ENCODE measurements around the gene DMRTA2. TPM values are rescaled to one million over a fixed set of nuclear protein-coding genes. Genes with fewer than 3 reads are reported as not detected.

DMRTA2 gene
- total RNA-seq, 1 experiment from 2014 or later = not detected

GRCh38 chr1:50419192-50419906, 3.9 kb downstream of the DMRTA2 start:
- Histone ChIP-seq H3K27ac (ENCODE audit: low read length) (no peak overlapping the region), H3K9me3 (ENCODE audit: control insufficient read depth, insufficient read depth, low read depth, low read length) (no peaks in the 10 kb centered on the region), H3K36me3 (ENCODE audit: control insufficient read depth, insufficient read depth, low read length) (no peaks in the 10 kb centered on the region), H3K4me1 (ENCODE audit: control insufficient read depth, insufficient read depth, low read length) (no peaks in the 10 kb centered on the region), H3K4me3 (ENCODE audit: low read depth in 2 of 2, low read length in 2 of 2) (no peak overlapping the region), H3K27me3 (ENCODE audit: control insufficient read depth, insufficient read depth, low read length) (no peaks in the 10 kb centered on the region; the same call in 1 of the 2 replicates)
- ATAC-seq (0 out of 2 replicates have a peak, but pooled peaks have one; percentile 14), DNase-seq (ENCODE audit: low read depth, low spot score) (no peak)
- no TSS peak for BruUV-seq (replicated peaks)
- in situ Hi-C loops (cut with HindIII; ENCODE audit: low pct_unique_long_range_greater_than_20kb, low sequenced_read_pairs) = no loop called here
- TF ChIP-seq POLR2AphosphoS5 (IDR thresholded peaks at IDR 0.05; ENCODE audit: low read depth, low read length) (no peak), SIN3A (IDR thresholded peaks at IDR 0.05; ENCODE audit: borderline replicate concordance, insufficient read depth, low read depth, low read length) (no peak), TCF7L2 (IDR thresholded peaks at IDR 0.05; ENCODE audit: low read depth, low read length) (no peak)
- TF ChIP-seq, protein P1, sequence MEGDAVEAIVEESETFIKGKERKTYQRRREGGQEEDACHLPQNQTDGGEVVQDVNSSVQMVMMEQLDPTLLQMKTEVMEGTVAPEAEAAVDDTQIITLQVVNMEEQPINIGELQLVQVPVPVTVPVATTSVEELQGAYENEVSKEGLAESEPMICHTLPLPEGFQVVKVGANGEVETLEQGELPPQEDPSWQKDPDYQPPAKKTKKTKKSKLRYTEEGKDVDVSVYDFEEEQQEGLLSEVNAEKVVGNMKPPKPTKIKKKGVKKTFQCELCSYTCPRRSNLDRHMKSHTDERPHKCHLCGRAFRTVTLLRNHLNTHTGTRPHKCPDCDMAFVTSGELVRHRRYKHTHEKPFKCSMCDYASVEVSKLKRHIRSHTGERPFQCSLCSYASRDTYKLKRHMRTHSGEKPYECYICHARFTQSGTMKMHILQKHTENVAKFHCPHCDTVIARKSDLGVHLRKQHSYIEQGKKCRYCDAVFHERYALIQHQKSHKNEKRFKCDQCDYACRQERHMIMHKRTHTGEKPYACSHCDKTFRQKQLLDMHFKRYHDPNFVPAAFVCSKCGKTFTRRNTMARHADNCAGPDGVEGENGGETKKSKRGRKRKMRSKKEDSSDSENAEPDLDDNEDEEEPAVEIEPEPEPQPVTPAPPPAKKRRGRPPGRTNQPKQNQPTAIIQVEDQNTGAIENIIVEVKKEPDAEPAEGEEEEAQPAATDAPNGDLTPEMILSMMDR (IDR thresholded peaks at IDR 0.05) = no peak
- TF ChIP-seq, protein P2, sequence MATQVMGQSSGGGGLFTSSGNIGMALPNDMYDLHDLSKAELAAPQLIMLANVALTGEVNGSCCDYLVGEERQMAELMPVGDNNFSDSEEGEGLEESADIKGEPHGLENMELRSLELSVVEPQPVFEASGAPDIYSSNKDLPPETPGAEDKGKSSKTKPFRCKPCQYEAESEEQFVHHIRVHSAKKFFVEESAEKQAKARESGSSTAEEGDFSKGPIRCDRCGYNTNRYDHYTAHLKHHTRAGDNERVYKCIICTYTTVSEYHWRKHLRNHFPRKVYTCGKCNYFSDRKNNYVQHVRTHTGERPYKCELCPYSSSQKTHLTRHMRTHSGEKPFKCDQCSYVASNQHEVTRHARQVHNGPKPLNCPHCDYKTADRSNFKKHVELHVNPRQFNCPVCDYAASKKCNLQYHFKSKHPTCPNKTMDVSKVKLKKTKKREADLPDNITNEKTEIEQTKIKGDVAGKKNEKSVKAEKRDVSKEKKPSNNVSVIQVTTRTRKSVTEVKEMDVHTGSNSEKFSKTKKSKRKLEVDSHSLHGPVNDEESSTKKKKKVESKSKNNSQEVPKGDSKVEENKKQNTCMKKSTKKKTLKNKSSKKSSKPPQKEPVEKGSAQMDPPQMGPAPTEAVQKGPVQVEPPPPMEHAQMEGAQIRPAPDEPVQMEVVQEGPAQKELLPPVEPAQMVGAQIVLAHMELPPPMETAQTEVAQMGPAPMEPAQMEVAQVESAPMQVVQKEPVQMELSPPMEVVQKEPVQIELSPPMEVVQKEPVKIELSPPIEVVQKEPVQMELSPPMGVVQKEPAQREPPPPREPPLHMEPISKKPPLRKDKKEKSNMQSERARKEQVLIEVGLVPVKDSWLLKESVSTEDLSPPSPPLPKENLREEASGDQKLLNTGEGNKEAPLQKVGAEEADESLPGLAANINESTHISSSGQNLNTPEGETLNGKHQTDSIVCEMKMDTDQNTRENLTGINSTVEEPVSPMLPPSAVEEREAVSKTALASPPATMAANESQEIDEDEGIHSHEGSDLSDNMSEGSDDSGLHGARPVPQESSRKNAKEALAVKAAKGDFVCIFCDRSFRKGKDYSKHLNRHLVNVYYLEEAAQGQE (IDR thresholded peaks at IDR 0.05; ENCODE audit: insufficient read depth in 1 of 2, low read depth in 2 of 2, low read length in 1 of 2) = no peak
- CTCF ChIA-PET = interaction anchor here (0.6 kb wide), 1 partner anchor 13 kb away, joined by 3 read pairs; no protein-coding TSS in a partner anchor
- POLR2A ChIA-PET = no interaction called here
- intact Hi-C loops (cut with micrococcal nuclease; ENCODE audit: unreplicated experiment) = no loop called here

GRCh38 chr1:50418600-50419109, 4.6 kb downstream of the DMRTA2 start:
- Histone ChIP-seq H3K4me3 (ENCODE audit: low read depth in 2 of 2, low read length in 2 of 2) (no peak overlapping the region), H3K27me3 (ENCODE audit: control insufficient read depth, insufficient read depth, low read length) (no peaks in the 10 kb centered on the region; the same call in 1 of the 2 replicates), H3K9me3 (ENCODE audit: control insufficient read depth, insufficient read depth, low read depth, low read length) (no peaks in the 10 kb centered on the region), H3K36me3 (ENCODE audit: control insufficient read depth, insufficient read depth, low read length) (no peaks in the 10 kb centered on the region), H3K27ac (ENCODE audit: low read length) (no peak overlapping the region), H3K4me1 (ENCODE audit: control insufficient read depth, insufficient read depth, low read length) (no peaks in the 10 kb centered on the region)
- TF ChIP-seq POLR2AphosphoS5 (IDR thresholded peaks at IDR 0.05; ENCODE audit: low read depth, low read length) = no peak
- TF ChIP-seq SIN3A (IDR thresholded peaks at IDR 0.05; ENCODE audit: borderline replicate concordance, insufficient read depth, low read depth, low read length) = no peak
- TF ChIP-seq, protein P2 (IDR thresholded peaks at IDR 0.05; ENCODE audit: insufficient read depth in 1 of 2, low read depth in 2 of 2, low read length in 1 of 2) = no peak
- no peak for TF ChIP-seq TCF7L2 (IDR thresholded peaks at IDR 0.05; ENCODE audit: low read depth, low read length)
- TF ChIP-seq, protein P1 (IDR thresholded peaks at IDR 0.05) = no peak
- DNase-seq (ENCODE audit: low read depth, low spot score) = no peak
- ATAC-seq = no peak
- ChIA-PET POLR2A (no interaction called here), CTCF (interaction anchor here (0.6 kb wide), 1 partner anchor 14 kb away, joined by 3 read pairs; no protein-coding TSS in a partner anchor)
- intact Hi-C loops (cut with micrococcal nuclease; ENCODE audit: unreplicated experiment) (no loop called here), in situ Hi-C loops (cut with HindIII; ENCODE audit: low pct_unique_long_range_greater_than_20kb, low sequenced_read_pairs) (no loop called here)
- BruUV-seq (replicated peaks) = no TSS peak
